Glutamatergic neuron (in vitro differentiated cells): ENCODE results near the gene NPR2. TPM values are rescaled to one million over a fixed set of nuclear protein-coding genes. Genes with fewer than 3 reads are reported as not detected.

Experiments used
- DNase-seq: peaks from one replicate; pipeline ENCODE4 v3.0.0; 2022
- H3K27ac Mint-ChIP-seq: one replicate; pipeline ENCODE4 v1.8.0; 2020; ENCODE audit warnings: mild to moderate bottlenecking, mixed read lengths, inconsistent platforms; ENCODE audit not compliant: unreplicated experiment
- H3K27me3 Mint-ChIP-seq: one replicate; pipeline ENCODE4 v1.8.0; 2020; ENCODE audit warnings: mild to moderate bottlenecking, moderate library complexity, mixed read lengths, inconsistent platforms; ENCODE audit not compliant: unreplicated experiment
- H3K36me3 Mint-ChIP-seq: one replicate; pipeline ENCODE4 v1.8.0; 2020; ENCODE audit warnings: mild to moderate bottlenecking, mixed read lengths, inconsistent platforms; ENCODE audit not compliant: unreplicated experiment
- H3K4me1 Mint-ChIP-seq: one replicate; pipeline ENCODE4 v1.8.0; 2020; ENCODE audit warnings: mild to moderate bottlenecking, low read depth, mixed read lengths, inconsistent platforms; ENCODE audit not compliant: unreplicated experiment
- H3K4me3 Mint-ChIP-seq: one replicate; pipeline ENCODE4 v1.8.0; 2020; ENCODE audit warnings: mild to moderate bottlenecking, mixed read lengths, inconsistent platforms; ENCODE audit not compliant: unreplicated experiment
- H3K9me3 Mint-ChIP-seq: one replicate; pipeline ENCODE4 v1.8.0; 2020; ENCODE audit warnings: mild to moderate bottlenecking, moderate library complexity, mixed read lengths, inconsistent platforms; ENCODE audit not compliant: unreplicated experiment
- total RNA-seq: library from RNA; stranded (reverse); fragmentation: NEBNext Ultra II Directional; extraction: Animal tissue kit (Norgen Biotek cat#: 25700); gene quantifications from one replicate; pipeline ENCODE4 v1.2.1, GENCODE V29; 2021; ENCODE audit not compliant: unreplicated experiment
- TF ChIP-seq, protein P1 (sequence below): fragments of 200-600 bp; sonication (generic); IDR thresholded peaks from one replicate; pipeline ENCODE4 v1.5.0; 2021; ENCODE audit not compliant: partially characterized antibody, unreplicated experiment

Gene NPR2
- total RNA-seq, 1 donor from 2014 or later = 357 TPM

DNA sequence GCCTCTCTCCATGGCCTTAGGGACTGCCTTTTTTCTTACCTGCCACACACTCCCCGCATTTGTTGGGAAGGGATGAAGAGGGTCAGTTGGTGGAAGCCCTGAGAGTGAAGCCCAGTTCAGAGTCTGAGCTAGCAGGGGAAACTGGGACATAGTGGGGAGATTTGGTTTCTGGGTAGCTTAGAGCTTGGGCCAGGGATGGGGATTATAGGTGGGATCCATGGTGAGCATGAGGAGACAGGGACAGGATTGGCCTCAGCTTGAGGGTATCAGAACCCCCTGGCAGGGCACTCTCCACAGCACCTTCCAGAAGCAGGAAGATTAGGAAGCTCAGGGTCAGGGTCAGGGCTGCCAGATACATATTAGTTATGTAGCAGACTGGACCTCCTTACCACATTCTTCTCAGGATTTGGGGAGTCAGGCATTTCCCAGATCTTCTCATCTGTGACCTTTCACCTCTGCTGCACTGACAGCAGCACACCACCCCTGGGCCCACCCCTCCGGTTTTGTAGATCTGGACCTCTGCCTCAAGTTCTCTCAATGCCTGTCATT is 61.0 kb downstream of the NPR2 start:
- Mint-ChIP-seq H3K27me3 (peaks cover 8% of the 10 kb centered on the region), H3K27ac (no peak overlapping the region), H3K36me3 (peaks cover 9% of the 10 kb centered on the region), H3K9me3 (peaks cover 5% of the 10 kb centered on the region), H3K4me1 (peaks cover 14% of the 10 kb centered on the region), H3K4me3 (no peak overlapping the region)
- DNase-seq = no peak
- TF ChIP-seq, protein P1, sequence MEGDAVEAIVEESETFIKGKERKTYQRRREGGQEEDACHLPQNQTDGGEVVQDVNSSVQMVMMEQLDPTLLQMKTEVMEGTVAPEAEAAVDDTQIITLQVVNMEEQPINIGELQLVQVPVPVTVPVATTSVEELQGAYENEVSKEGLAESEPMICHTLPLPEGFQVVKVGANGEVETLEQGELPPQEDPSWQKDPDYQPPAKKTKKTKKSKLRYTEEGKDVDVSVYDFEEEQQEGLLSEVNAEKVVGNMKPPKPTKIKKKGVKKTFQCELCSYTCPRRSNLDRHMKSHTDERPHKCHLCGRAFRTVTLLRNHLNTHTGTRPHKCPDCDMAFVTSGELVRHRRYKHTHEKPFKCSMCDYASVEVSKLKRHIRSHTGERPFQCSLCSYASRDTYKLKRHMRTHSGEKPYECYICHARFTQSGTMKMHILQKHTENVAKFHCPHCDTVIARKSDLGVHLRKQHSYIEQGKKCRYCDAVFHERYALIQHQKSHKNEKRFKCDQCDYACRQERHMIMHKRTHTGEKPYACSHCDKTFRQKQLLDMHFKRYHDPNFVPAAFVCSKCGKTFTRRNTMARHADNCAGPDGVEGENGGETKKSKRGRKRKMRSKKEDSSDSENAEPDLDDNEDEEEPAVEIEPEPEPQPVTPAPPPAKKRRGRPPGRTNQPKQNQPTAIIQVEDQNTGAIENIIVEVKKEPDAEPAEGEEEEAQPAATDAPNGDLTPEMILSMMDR = no peak

DNA sequence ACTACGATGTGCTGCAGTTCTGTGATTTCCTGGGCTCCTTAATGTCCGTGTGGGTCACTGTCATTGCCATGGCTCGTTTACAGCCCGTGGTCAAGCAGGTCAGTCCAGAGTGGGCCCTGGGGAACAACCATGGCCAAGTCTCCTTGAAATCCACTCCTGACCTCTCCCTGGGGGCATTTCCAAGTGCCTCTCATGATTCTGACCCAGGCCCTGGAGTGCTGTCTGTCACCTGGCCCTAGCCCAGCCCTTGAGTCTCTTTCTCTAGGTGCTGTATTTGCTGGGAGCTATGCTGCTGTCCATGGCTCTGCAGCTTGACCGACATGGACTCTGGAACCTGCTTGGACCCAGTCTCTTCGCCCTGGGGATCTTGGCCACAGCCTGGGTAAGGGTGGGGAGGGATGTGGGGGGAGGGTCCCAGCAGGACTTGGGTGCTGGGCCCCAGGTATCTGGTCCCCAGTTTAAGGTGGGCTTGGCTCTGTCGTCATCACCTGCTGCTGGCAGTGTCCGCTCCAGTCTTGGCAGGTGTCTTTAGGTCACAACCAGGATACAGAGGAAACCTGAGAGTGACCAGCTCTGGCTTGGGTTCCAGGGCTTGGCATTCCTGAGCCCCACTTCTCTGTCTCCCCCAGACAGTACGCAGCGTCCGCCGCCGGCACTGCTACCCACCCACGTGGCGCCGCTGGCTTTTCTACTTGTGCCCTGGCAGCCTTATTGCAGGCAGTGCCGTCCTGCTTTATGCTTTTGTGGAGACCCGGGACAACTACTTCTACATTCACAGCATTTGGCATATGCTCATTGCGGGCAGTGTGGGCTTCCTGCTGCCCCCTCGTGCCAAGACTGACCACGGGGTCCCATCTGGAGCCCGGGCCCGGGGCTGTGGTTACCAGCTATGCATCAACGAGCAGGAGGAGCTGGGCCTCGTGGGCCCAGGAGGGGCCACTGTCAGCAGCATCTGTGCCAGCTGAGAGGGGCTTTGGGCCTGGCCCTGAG is 61.8 kb downstream of the NPR2 start:
- no peak for DNase-seq
- peaks cover 9% of the 10 kb centered on the region for H3K4me1 Mint-ChIP-seq
- H3K9me3 Mint-ChIP-seq = peaks cover 8% of the 10 kb centered on the region
- H3K27ac Mint-ChIP-seq = no peak overlapping the region
- H3K36me3 Mint-ChIP-seq = peaks cover 3% of the 10 kb centered on the region
- H3K4me3 Mint-ChIP-seq = no peak overlapping the region
- peaks cover 8% of the 10 kb centered on the region for H3K27me3 Mint-ChIP-seq
- TF ChIP-seq, protein P1 = no peak

DNA sequence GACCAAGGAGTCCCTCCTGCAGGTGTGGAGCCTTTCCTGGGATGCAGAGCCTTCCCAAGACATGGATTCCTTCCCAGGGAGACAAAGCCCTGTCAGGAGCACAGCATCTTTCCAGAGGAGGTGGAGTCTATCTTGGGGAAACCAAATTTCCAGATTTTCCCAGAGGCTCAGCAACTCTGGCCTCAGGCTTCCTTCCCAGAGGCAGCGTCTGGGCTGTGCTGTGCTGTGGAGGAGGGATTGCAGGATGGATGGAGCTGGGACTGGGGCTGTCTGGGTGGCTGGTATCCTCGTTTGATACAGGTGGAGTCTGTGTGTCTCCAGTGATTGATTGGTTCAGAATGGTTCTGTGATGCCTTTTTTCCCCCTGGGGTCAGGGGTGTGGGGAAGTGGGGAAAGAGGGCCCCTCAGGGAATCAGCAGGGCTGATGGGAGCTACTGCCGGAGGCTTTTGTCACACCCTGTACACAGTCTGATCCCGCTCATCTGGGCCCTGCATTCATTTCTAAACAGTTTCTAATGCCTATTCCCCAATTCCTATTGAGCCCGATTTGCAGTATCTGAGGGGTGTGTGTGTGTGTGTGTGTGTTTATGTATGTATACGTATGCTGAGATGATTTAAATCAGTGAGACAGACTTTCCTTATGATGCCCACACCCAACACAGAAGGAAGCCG is 62.8 kb downstream of the NPR2 start:
- TF ChIP-seq, protein P1 = no peak
- no peak for DNase-seq
- Mint-ChIP-seq H3K36me3 (peaks cover 3% of the 10 kb centered on the region), H3K4me1 (peaks cover 9% of the 10 kb centered on the region), H3K27me3 (peaks cover 8% of the 10 kb centered on the region), H3K27ac (no peak overlapping the region), H3K9me3 (peaks cover 10% of the 10 kb centered on the region), H3K4me3 (no peak overlapping the region)

DNA sequence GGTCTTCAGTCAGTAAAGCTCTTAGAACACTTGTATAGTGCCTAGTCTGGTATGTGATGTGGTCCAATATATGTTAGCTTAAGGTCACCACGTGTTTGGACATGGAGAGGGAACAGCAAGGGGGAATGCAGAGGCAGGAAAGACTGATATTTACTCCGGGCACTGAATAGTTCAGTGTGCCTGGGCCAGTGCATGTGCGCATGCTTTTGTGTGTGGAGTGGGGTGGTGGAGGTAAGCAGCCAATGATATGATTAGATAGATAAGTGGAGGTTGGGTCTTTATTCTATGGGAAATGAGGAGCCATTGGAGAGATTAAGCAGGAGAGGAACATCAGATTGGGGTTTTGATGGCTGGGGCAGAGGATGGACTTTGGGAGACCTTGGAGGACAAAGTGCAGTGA is 64.8 kb downstream of the NPR2 start:
- Mint-ChIP-seq H3K36me3 (peaks cover 3% of the 10 kb centered on the region), H3K4me1 (peaks cover 17% of the 10 kb centered on the region), H3K27me3 (peaks cover 8% of the 10 kb centered on the region), H3K4me3 (no peak overlapping the region), H3K27ac (no peak overlapping the region), H3K9me3 (peaks cover 15% of the 10 kb centered on the region)
- TF ChIP-seq, protein P1 = no peak
- DNase-seq = no peak
